HEK293 (cell line): Measurements from ENCODE around the gene NUDT3.

Experiments
- BCL11A ChIP-seq: fragments of 450-650 bp; formaldehyde crosslinking; IDR thresholded peaks from 2 replicates; pipeline ENCODE4 v1.5.1; 2016; ENCODE audit warnings: low read depth, missing biosample characterization, missing genetic modification characterization
- GLIS1 ChIP-seq: fragments of 450-650 bp; formaldehyde crosslinking; IDR thresholded peaks from 2 replicates; pipeline ENCODE4 v1.5.1; 2016; ENCODE audit warnings: missing biosample characterization, missing genetic modification characterization
- HOXA7 ChIP-seq: sonication (generic); formaldehyde crosslinking; IDR thresholded peaks from 2 replicates; pipeline ENCODE4 v1.8.1; 2022; ENCODE audit warnings: missing genetic modification reagents, borderline replicate concordance
- HOXC10 ChIP-seq: sonication (generic); formaldehyde crosslinking; IDR thresholded peaks from 2 replicates; pipeline ENCODE4 v1.8.1; 2023; ENCODE audit warnings: mild to moderate bottlenecking, missing genetic modification reagents
- KLF1 ChIP-seq: fragments of 450-650 bp; formaldehyde crosslinking; IDR thresholded peaks from 2 replicates; pipeline ENCODE4 v1.5.1; 2016; ENCODE audit warnings: missing biosample characterization, missing genetic modification characterization
- KLF9 ChIP-seq: fragments of 450-650 bp; formaldehyde crosslinking; IDR thresholded peaks from 2 replicates; pipeline ENCODE4 v1.5.1; 2016; ENCODE audit warnings: missing biosample characterization, missing genetic modification characterization, low read depth
- ZFP37 ChIP-seq: fragments of 450-650 bp; formaldehyde crosslinking; IDR thresholded peaks from 2 replicates; pipeline ENCODE4 v1.5.1; 2016; ENCODE audit warnings: missing biosample characterization, missing genetic modification characterization
- ZIC2 ChIP-seq: fragments of 450-650 bp; formaldehyde crosslinking; IDR thresholded peaks from 2 replicates; pipeline ENCODE4 v1.5.1; 2016; ENCODE audit warnings: missing biosample characterization, missing genetic modification characterization
- ZNF169 ChIP-seq: fragments of 450-650 bp; formaldehyde crosslinking; IDR thresholded peaks from 2 replicates; pipeline ENCODE4 v1.5.1; 2016; ENCODE audit warnings: missing biosample characterization, missing genetic modification characterization
- ZNF324 ChIP-seq: fragments of 450-650 bp; formaldehyde crosslinking; IDR thresholded peaks from 2 replicates; pipeline ENCODE4 v1.5.1; 2016; ENCODE audit warnings: missing biosample characterization, missing genetic modification characterization
- ZNF391 ChIP-seq: fragments of 450-650 bp; formaldehyde crosslinking; IDR thresholded peaks from 2 replicates; pipeline ENCODE4 v1.5.1; 2016; ENCODE audit warnings: low read depth, missing biosample characterization, missing genetic modification characterization, borderline replicate concordance
- ZNF426 ChIP-seq: fragments of 450-650 bp; formaldehyde crosslinking; IDR thresholded peaks from 2 replicates; pipeline ENCODE4 v1.5.1; 2017; ENCODE audit warnings: missing biosample characterization, missing genetic modification characterization, mild to moderate bottlenecking, inconsistent platforms, moderate library complexity
- ZNF530 ChIP-seq: fragments of 450-650 bp; formaldehyde crosslinking; IDR thresholded peaks from 2 replicates; pipeline ENCODE4 v1.5.1; 2016; ENCODE audit warnings: low read depth, missing biosample characterization, missing genetic modification characterization
- ZNF544 ChIP-seq: fragments of 450-650 bp; formaldehyde crosslinking; IDR thresholded peaks from 2 replicates; pipeline ENCODE4 v1.5.0; 2017; ENCODE audit warnings: missing biosample characterization, missing genetic modification characterization
- ZNF585B ChIP-seq: fragments of 450-650 bp; formaldehyde crosslinking; IDR thresholded peaks from 2 replicates; pipeline ENCODE4 v1.5.1; 2016; ENCODE audit warnings: missing biosample characterization, missing genetic modification characterization
- ZNF596 ChIP-seq: fragments of 450-650 bp; IDR thresholded peaks from 2 replicates; pipeline ENCODE4 v1.5.0; 2018; ENCODE audit warnings: missing biosample characterization, mild to moderate bottlenecking, missing genetic modification characterization, moderate library complexity
- ZNF610 ChIP-seq: fragments of 450-650 bp; formaldehyde crosslinking; IDR thresholded peaks from 2 replicates; pipeline ENCODE4 v1.5.1; 2016; ENCODE audit warnings: missing biosample characterization, missing genetic modification characterization, borderline replicate concordance
- ZNF701 ChIP-seq: fragments of 450-650 bp; formaldehyde crosslinking; IDR thresholded peaks from 2 replicates; pipeline ENCODE4 v1.5.1; 2016; ENCODE audit warnings: missing biosample characterization, missing genetic modification characterization
- ZNF707 ChIP-seq: fragments of 450-650 bp; formaldehyde crosslinking; IDR thresholded peaks from 2 replicates; pipeline ENCODE4 v1.5.1; 2016; ENCODE audit warnings: missing biosample characterization, missing genetic modification characterization
- ZNF776 ChIP-seq: fragments of 450-650 bp; formaldehyde crosslinking; IDR thresholded peaks from 2 replicates; pipeline ENCODE4 v1.5.0; 2017; ENCODE audit warnings: missing biosample characterization, missing genetic modification characterization, borderline replicate concordance
- ZNF843 ChIP-seq: fragments of 450-650 bp; formaldehyde crosslinking; IDR thresholded peaks from 2 replicates; pipeline ENCODE4 v1.5.1; 2016; ENCODE audit warnings: missing biosample characterization, missing genetic modification characterization
- TF ChIP-seq, protein P1 (sequence below): fragments of 450-650 bp; formaldehyde crosslinking; IDR thresholded peaks from 2 replicates; pipeline ENCODE4 v1.5.1; 2016; ENCODE audit warnings: missing biosample characterization, missing genetic modification characterization
- TF ChIP-seq, protein P2 (sequence below): fragments of 450-650 bp; formaldehyde crosslinking; IDR thresholded peaks from 2 replicates; pipeline ENCODE4 v1.5.1; 2016; ENCODE audit warnings: missing biosample characterization, missing genetic modification characterization, borderline replicate concordance
- TF ChIP-seq, protein P3 (sequence below): fragments of 450-650 bp; formaldehyde crosslinking; IDR thresholded peaks from 2 replicates; pipeline ENCODE4 v1.5.1; 2016; ENCODE audit warnings: missing biosample characterization, missing genetic modification characterization
- TF ChIP-seq, protein P4 (sequence below): sonication (generic); formaldehyde crosslinking; IDR thresholded peaks from 2 replicates; pipeline ENCODE4 v1.8.1; 2022; ENCODE audit warnings: mild to moderate bottlenecking, moderate library complexity, missing genetic modification reagents
- TF ChIP-seq, protein P5 (sequence below): fragments of 450-650 bp; formaldehyde crosslinking; IDR thresholded peaks from 2 replicates; pipeline ENCODE4 v1.5.1; 2016; ENCODE audit warnings: missing biosample characterization, missing genetic modification characterization

Gene NUDT3

DNA sequence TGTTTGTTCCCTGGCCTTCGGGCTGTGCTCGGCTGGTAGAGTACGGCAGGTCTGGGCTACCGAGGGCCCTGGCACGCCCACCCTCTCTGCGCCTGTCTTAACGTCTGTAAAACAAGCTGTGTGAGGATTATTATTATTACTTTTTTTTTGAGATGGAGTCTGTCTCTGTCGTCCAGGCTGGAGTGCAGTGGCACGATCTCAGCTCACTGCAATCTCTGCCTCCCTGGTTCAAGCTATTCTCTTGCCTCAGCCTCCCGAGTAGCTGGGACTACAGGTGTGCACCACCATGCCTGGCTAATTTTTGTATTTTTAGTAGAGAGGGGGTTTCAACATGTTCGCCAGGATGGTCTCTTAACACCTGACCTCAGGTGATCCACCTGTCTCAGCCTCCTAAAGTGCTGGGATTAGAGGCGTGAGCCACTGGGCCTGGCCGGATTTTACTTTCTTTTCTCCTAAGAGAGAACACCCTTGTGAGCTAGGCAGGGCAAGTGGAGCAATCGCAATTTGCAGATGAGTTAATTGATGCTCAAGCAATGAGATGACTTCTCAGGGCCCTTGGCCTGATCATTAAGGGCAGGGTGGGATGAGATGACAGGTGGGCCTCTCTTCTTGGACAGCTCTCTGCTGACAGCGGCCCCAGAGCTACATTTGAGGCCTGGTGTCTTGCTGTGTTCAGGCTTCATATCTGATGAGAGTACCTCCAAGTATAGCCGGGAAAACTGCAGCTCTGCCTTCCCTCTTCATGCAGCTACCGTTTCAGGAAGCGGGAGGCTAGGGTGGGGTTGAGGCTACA lies 142.8 kb downstream of the NUDT3 start (continued):
- TF ChIP-seq, protein P1, sequence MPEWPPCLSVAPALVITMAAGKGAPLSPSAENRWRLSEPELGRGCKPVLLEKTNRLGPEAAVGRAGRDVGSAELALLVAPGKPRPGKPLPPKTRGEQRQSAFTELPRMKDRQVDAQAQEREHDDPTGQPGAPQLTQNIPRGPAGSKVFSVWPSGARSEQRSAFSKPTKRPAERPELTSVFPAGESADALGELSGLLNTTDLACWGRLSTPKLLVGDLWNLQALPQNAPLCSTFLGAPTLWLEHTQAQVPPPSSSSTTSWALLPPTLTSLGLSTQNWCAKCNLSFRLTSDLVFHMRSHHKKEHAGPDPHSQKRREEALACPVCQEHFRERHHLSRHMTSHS (tag by site-specific recombination), result no peak
- no peak for TF ChIP-seq HOXA7
- TF ChIP-seq, protein P2, sequence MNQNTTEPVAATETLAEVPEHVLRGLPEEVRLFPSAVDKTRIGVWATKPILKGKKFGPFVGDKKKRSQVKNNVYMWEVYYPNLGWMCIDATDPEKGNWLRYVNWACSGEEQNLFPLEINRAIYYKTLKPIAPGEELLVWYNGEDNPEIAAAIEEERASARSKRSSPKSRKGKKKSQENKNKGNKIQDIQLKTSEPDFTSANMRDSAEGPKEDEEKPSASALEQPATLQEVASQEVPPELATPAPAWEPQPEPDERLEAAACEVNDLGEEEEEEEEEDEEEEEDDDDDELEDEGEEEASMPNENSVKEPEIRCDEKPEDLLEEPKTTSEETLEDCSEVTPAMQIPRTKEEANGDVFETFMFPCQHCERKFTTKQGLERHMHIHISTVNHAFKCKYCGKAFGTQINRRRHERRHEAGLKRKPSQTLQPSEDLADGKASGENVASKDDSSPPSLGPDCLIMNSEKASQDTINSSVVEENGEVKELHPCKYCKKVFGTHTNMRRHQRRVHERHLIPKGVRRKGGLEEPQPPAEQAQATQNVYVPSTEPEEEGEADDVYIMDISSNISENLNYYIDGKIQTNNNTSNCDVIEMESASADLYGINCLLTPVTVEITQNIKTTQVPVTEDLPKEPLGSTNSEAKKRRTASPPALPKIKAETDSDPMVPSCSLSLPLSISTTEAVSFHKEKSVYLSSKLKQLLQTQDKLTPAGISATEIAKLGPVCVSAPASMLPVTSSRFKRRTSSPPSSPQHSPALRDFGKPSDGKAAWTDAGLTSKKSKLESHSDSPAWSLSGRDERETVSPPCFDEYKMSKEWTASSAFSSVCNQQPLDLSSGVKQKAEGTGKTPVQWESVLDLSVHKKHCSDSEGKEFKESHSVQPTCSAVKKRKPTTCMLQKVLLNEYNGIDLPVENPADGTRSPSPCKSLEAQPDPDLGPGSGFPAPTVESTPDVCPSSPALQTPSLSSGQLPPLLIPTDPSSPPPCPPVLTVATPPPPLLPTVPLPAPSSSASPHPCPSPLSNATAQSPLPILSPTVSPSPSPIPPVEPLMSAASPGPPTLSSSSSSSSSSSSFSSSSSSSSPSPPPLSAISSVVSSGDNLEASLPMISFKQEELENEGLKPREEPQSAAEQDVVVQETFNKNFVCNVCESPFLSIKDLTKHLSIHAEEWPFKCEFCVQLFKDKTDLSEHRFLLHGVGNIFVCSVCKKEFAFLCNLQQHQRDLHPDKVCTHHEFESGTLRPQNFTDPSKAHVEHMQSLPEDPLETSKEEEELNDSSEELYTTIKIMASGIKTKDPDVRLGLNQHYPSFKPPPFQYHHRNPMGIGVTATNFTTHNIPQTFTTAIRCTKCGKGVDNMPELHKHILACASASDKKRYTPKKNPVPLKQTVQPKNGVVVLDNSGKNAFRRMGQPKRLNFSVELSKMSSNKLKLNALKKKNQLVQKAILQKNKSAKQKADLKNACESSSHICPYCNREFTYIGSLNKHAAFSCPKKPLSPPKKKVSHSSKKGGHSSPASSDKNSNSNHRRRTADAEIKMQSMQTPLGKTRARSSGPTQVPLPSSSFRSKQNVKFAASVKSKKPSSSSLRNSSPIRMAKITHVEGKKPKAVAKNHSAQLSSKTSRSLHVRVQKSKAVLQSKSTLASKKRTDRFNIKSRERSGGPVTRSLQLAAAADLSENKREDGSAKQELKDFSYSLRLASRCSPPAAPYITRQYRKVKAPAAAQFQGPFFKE (tag by site-specific recombination), result 0 out of 2 replicates have a peak, but pooled peaks have one; percentile 67
- 0 out of 2 replicates have a peak, but pooled peaks have one; percentile 7 for TF ChIP-seq ZNF610
- TF ChIP-seq ZNF391 (tag by site-specific recombination), result no peak
- TF ChIP-seq ZNF169 (tag by site-specific recombination), result no peak
- TF ChIP-seq, protein P3, sequence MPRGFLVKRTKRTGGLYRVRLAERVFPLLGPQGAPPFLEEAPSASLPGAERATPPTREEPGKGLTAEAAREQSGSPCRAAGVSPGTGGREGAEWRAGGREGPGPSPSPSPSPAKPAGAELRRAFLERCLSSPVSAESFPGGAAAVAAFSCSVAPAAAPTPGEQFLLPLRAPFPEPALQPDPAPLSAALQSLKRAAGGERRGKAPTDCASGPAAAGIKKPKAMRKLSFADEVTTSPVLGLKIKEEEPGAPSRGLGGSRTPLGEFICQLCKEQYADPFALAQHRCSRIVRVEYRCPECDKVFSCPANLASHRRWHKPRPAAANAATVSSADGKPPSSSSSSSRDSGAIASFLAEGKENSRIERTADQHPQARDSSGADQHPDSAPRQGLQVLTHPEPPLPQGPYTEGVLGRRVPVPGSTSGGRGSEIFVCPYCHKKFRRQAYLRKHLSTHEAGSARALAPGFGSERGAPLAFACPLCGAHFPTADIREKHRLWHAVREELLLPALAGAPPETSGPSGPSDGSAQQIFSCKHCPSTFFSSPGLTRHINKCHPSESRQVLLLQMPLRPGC (tag by site-specific recombination), result no peak
- no peak for TF ChIP-seq ZNF596 (tag by site-specific recombination)
- TF ChIP-seq KLF1 (tag by site-specific recombination), result peak; percentile 32; the same call in 1 of the 2 replicates
- TF ChIP-seq ZNF324 (tag by site-specific recombination), result no peak
- TF ChIP-seq ZIC2, result no peak
- no peak for TF ChIP-seq ZNF544
- TF ChIP-seq ZNF843 (tag by site-specific recombination), result no peak
- no peak for TF ChIP-seq ZNF707 (tag by site-specific recombination)
- no peak for TF ChIP-seq ZNF701 (tag by site-specific recombination)
- TF ChIP-seq GLIS1 (tag by site-specific recombination), result no peak
- no peak for TF ChIP-seq ZNF426 (tag by site-specific recombination)
- 0 out of 2 replicates have a peak, but pooled peaks have one; percentile 25 for TF ChIP-seq ZFP37 (tag by site-specific recombination)
- TF ChIP-seq, protein P4, sequence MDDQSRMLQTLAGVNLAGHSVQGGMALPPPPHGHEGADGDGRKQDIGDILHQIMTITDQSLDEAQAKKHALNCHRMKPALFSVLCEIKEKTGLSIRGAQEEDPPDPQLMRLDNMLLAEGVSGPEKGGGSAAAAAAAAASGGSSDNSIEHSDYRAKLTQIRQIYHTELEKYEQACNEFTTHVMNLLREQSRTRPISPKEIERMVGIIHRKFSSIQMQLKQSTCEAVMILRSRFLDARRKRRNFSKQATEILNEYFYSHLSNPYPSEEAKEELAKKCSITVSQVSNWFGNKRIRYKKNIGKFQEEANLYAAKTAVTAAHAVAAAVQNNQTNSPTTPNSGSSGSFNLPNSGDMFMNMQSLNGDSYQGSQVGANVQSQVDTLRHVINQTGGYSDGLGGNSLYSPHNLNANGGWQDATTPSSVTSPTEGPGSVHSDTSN (CRISPR knock-in tag), result no peak
- TF ChIP-seq HOXC10 (CRISPR knock-in tag), result no peak
- TF ChIP-seq ZNF530 (tag by site-specific recombination), result no peak
- TF ChIP-seq KLF9 (tag by site-specific recombination), result peak; percentile 85
- TF ChIP-seq BCL11A, result no peak
- TF ChIP-seq ZNF585B (tag by site-specific recombination), result no peak
- TF ChIP-seq, protein P5, sequence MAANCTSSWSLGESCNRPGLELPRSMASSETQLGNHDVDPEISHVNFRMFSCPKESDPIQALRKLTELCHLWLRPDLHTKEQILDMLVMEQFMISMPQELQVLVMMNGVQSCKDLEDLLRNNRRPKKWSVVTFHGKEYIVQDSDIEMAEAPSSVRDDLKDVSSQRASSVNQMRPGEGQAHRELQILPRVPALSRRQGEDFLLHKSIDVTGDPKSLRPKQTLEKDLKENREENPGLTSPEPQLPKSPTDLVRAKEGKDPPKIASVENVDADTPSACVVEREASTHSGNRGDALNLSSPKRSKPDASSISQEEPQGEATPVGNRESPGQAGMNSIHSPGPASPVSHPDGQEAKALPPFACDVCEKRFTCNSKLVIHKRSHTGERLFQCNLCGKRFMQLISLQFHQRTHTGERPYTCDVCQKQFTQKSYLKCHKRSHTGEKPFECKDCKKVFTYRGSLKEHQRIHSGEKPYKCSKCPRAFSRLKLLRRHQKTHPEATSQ (tag by site-specific recombination), result no peak
- TF ChIP-seq ZNF776 (tag by site-specific recombination), result no peak
